Measurements from ENCODE around the gene TOPAZ1.

Gene TOPAZ1

GRCh38 chr3:44265815-44266214, 24.1 kb downstream of the TOPAZ1 start:
- H3K4me3 ChIP-seq (ENCODE audit: low read length): no peak overlapping the region
- TF ChIP-seq CTCF (IDR thresholded peaks at IDR 0.05; ENCODE audit: insufficient read depth, low read depth, low read length, missing control alignments): no peak
- DNase-seq (ENCODE audit: low read depth): no peak

GRCh38 chr3:44272191-44272590, 30.5 kb downstream of the TOPAZ1 start:
- no peak overlapping the region for H3K4me3 ChIP-seq (ENCODE audit: low read length)
- DNase-seq (ENCODE audit: low read depth): no peak
- no peak for TF ChIP-seq CTCF (IDR thresholded peaks at IDR 0.05; ENCODE audit: insufficient read depth, low read depth, low read length, missing control alignments)

- DNase-seq (ENCODE audit: low read depth): no peak
- H3K4me3 ChIP-seq (ENCODE audit: low read length): no peak overlapping the region
- TF ChIP-seq CTCF (IDR thresholded peaks at IDR 0.05; ENCODE audit: insufficient read depth, low read depth, low read length, missing control alignments): no peak
These were observed 36.2 kb downstream of the TOPAZ1 start for GRCh38 chr3:44277925-44278324.

GRCh38 chr3:44280077-44280476, 38.4 kb downstream of the TOPAZ1 start:
- no peak for TF ChIP-seq CTCF (IDR thresholded peaks at IDR 0.05; ENCODE audit: insufficient read depth, low read depth, low read length, missing control alignments)
- DNase-seq (ENCODE audit: low read depth): no peak
- H3K4me3 ChIP-seq (ENCODE audit: low read length): no peak overlapping the region

GRCh38 chr3:44280631-44281030, 38.9 kb downstream of the TOPAZ1 start:
- no peak for TF ChIP-seq CTCF (IDR thresholded peaks at IDR 0.05; ENCODE audit: insufficient read depth, low read depth, low read length, missing control alignments)
- no peak overlapping the region for H3K4me3 ChIP-seq (ENCODE audit: low read length)
- no peak for DNase-seq (ENCODE audit: low read depth)

- DNase-seq (ENCODE audit: low read depth): peak; percentile 2
- H3K4me3 ChIP-seq (ENCODE audit: low read length): no peak overlapping the region
- TF ChIP-seq CTCF (IDR thresholded peaks at IDR 0.05; ENCODE audit: insufficient read depth, low read depth, low read length, missing control alignments): no peak
These were observed 43.3 kb downstream of the TOPAZ1 start for GRCh38 chr3:44284949-44285348.

GRCh38 chr3:44289882-44290462, 48.3 kb downstream of the TOPAZ1 start:
- no peak overlapping the region for H3K4me3 ChIP-seq (ENCODE audit: low read length)
- peak; percentile 4 for DNase-seq (ENCODE audit: low read depth)
- TF ChIP-seq CTCF (IDR thresholded peaks at IDR 0.05; ENCODE audit: insufficient read depth, low read depth, low read length, missing control alignments): no peak

All from epithelial cell of esophagus (primary cell).